Endothelial cell of umbilical vein (primary cell): ENCODE measurements around the gene PRRX1. TPM values are rescaled to one million over a fixed set of nuclear protein-coding genes. Genes with fewer than 3 reads are reported as not detected.

Experiments
- BruUV-seq: library from RNA; stranded (reverse); fragments of 400-500 nt; replicated peaks from 2 replicates; lab custom pipeline; 2021; lab: Mats Ljungman, UMichigan
- CTCF ChIA-PET: fragments of 300-600, 350-600 bp; sonication (Branson Sonifier 250); formaldehyde crosslinking; loops from one replicate; lab custom pipeline; 2021; ENCODE audit warnings: antibody characterized with exemption, inconsistent platforms; lab: Charles Lee
- POLR2A ChIA-PET: fragments of 300-600, 350-600 bp; sonication (Branson Sonifier 250); formaldehyde crosslinking; loops from one replicate; lab custom pipeline; 2021; ENCODE audit warnings: antibody characterized with exemption, inconsistent platforms; lab: Charles Lee
- DNase-seq: peaks from one replicate; pipeline ENCODE4 v3.0.0-alpha.2; 2011; ENCODE audit warnings: low read depth, low spot score
- FAIRE-seq: peaks from 2 replicates; lab custom pipeline; 2011; peaks lifted over from hg19 to GRCh38; lab: Jason Lieb, UNC
- H2AFZ ChIP-seq: 2 replicates; pipeline ENCODE4 v1.6.0; 2012; ENCODE audit warnings: low read depth, low read length, control low read depth, inconsistent platforms
- H3K27ac ChIP-seq: 2 replicates; pipeline ENCODE4 v1.5.1; 2011; ENCODE audit warnings: low read depth, mild to moderate bottlenecking, control low read depth, low read length, moderate library complexity; ENCODE audit not compliant: insufficient read depth
- H3K27me3 ChIP-seq, 2 experiments: 2 replicates each; pipeline versions ENCODE4 v1.6.0 to v1.6.1; 2011; ENCODE audit warnings: low read length in 2 of 2, mixed read lengths in 1 of 2; ENCODE audit not compliant: control insufficient read depth in 2 of 2, insufficient read depth in 2 of 2
- H3K36me3 ChIP-seq, 2 experiments: 2 replicates in 1 of 2; 3 replicates in 1 of 2; pipeline ENCODE4 v1.5.1; 2011; ENCODE audit warnings: low read length in 2 of 2, mild to moderate bottlenecking in 1 of 2, moderate library complexity in 1 of 2; ENCODE audit not compliant: control insufficient read depth in 2 of 2, insufficient read depth in 2 of 2; ENCODE audit errors: extremely low read depth in 1 of 2
- H3K4me1 ChIP-seq: 3 replicates; pipeline ENCODE4 v1.5.1; 2011; ENCODE audit warnings: mild to moderate bottlenecking, low read length; ENCODE audit not compliant: control insufficient read depth, insufficient read depth; ENCODE audit errors: extremely low read depth
- H3K4me2 ChIP-seq: 2 replicates; pipeline ENCODE4 v1.6.1; 2011; ENCODE audit warnings: low read length, control low read depth, mixed read lengths; ENCODE audit not compliant: insufficient read depth
- H3K4me3 ChIP-seq, 3 experiments: fragments of 200-600 bp in 1 of 3; sonication (generic), shearing (Covaris generic) in 1 of 3; replicated peaks in 1 of 3; 2 replicates each; pipeline ENCODE4 v1.5.1; 2011 to 2016; ENCODE audit warnings: control low read depth in 3 of 3, low read length in 3 of 3, mild to moderate bottlenecking in 2 of 3, inconsistent platforms in 1 of 3, low read depth in 1 of 3, moderate library complexity in 1 of 3; ENCODE audit not compliant: insufficient read depth in 1 of 3
- H3K79me2 ChIP-seq: 2 replicates; pipeline ENCODE4 v1.6.0; 2012; ENCODE audit warnings: low read length, inconsistent platforms; ENCODE audit not compliant: control insufficient read depth, insufficient read depth
- H3K9ac ChIP-seq: replicated peaks from 2 replicates; pipeline ENCODE3; 2011; ENCODE audit warnings: low read length, control low read depth; ENCODE audit not compliant: insufficient read depth; ENCODE audit errors: extremely low read depth
- H3K9me1 ChIP-seq: replicated peaks from 3 replicates; pipeline ENCODE4 v1.6.0; 2011; ENCODE audit warnings: mild to moderate bottlenecking, low read length; ENCODE audit not compliant: control insufficient read depth, insufficient read depth; ENCODE audit errors: extremely low read depth
- H3K9me3 ChIP-seq: replicated peaks from 2 replicates; pipeline ENCODE4 v1.5.1; 2012; ENCODE audit warnings: low read length, inconsistent platforms; ENCODE audit not compliant: control insufficient read depth, insufficient read depth
- H4K20me1 ChIP-seq: replicated peaks from 2 replicates; pipeline ENCODE3; 2011; ENCODE audit warnings: mild to moderate bottlenecking, low read length; ENCODE audit not compliant: control insufficient read depth, insufficient read depth; ENCODE audit errors: extremely low read depth
- CTCF ChIP-seq, 2 donors: IDR thresholded peaks; 1 replicate in 1 of 2; 2 replicates in 1 of 2; pipeline ENCODE4 v1.5.1; 2011; ENCODE audit warnings: low read length in 2 of 2, mild to moderate bottlenecking in 2 of 2, moderate library complexity in 2 of 2, control low read depth in 1 of 2, inconsistent platforms in 1 of 2, low read depth in 1 of 2; ENCODE audit not compliant: insufficient read depth in 1 of 2; ENCODE audit errors: extremely low read depth in 1 of 2
- EZH2 ChIP-seq: IDR thresholded peaks from 2 replicates; pipeline ENCODE4 v1.6.1; 2012; ENCODE audit warnings: borderline replicate concordance, low read depth, mild to moderate bottlenecking, moderate library complexity, low read length, inconsistent platforms; ENCODE audit not compliant: severe bottlenecking
- FOS ChIP-seq: IDR thresholded peaks from 2 replicates; pipeline ENCODE4 v1.6.1; 2011; ENCODE audit warnings: mild to moderate bottlenecking, low read length, moderate library complexity, borderline replicate concordance; ENCODE audit not compliant: insufficient read depth
- GATA2 ChIP-seq: IDR thresholded peaks from 2 replicates; pipeline ENCODE4 v1.7.0; 2011; ENCODE audit warnings: low read depth, mild to moderate bottlenecking, moderate library complexity, mixed read lengths, low read length; ENCODE audit not compliant: insufficient read length, insufficient read depth
- JUN ChIP-seq: IDR thresholded peaks from 2 replicates; pipeline ENCODE4 v1.6.1; 2011; ENCODE audit warnings: borderline replicate concordance, low read depth; ENCODE audit not compliant: insufficient read length, insufficient read depth
- MAX ChIP-seq: IDR thresholded peaks from 2 replicates; pipeline ENCODE4 v1.6.1; 2011; ENCODE audit not compliant: insufficient read depth, insufficient read length
- MYC ChIP-seq: IDR thresholded peaks from one replicate; pipeline ENCODE4 v1.6.1; 2011; ENCODE audit warnings: mild to moderate bottlenecking, low read depth, low read length
- POLR2A ChIP-seq: IDR thresholded peaks from 2 replicates; pipeline ENCODE4 v1.6.1; 2012; ENCODE audit warnings: low read depth, mild to moderate bottlenecking, control low read depth, low read length
- POLR2AphosphoS5 ChIP-seq: IDR thresholded peaks from 2 replicates; pipeline ENCODE4 v1.6.1; 2012; ENCODE audit warnings: low read depth, mild to moderate bottlenecking, control low read depth, low read length, moderate library complexity; ENCODE audit not compliant: insufficient read depth
- dilution Hi-C: fragments of 300-500 bp; cut with MboI; formaldehyde crosslinking; loops from one replicate; pipeline ENCODE4 v1.15.0; 2019; ENCODE audit warnings: low sequenced_read_pairs; ENCODE audit not compliant: extremely low pct_ligation_motif_present
- intact Hi-C: fragments of 100-400 bp; cut with micrococcal nuclease; formaldehyde crosslinking; loops from one replicate; pipeline ENCODE4 v1.10.0; 2022
- polyA plus RNA-seq, 4 experiments: library from polyadenylated mRNA; depleted of rRNA in 3 of 4; stranded (reverse) in 3 of 4; unstranded in 1 of 4; fragments of >200 nt; gene quantifications; 2 replicates each; pipeline versions ENCODE4 v1.2.1 to v1.2.3, GENCODE V29; 2011 to 2012; ENCODE audit warnings: missing spikeins in 1 of 4
- total RNA-seq: library from RNA; stranded (reverse); gene quantifications from 2 replicates; pipeline ENCODE4 v1.2.3, GENCODE V29; 2021

The PRRX1 gene
- total and polyA plus RNA-seq, 2 donors (not counting 3 experiments of a cell fraction or from before 2014, with no cell fraction given) = 0.03 TPM; not detected in 1

GRCh38 chr1:170735366-170736263 is 71.7 kb downstream of the PRRX1 start:
- intact Hi-C loops = no loop called here
- Histone ChIP-seq H2AFZ (no peak overlapping the region), H3K79me2 (no peaks in the 10 kb centered on the region), H3K27ac (no peak overlapping the region), H3K4me1 (no peaks in the 10 kb centered on the region), H3K9me1 (no peaks in the 10 kb centered on the region), H3K27me3 (no peaks in the 10 kb centered on the region), H3K4me2 (no peak overlapping the region), H4K20me1 (no peaks in the 10 kb centered on the region), H3K9ac (no peak overlapping the region), H3K9me3 (no peaks in the 10 kb centered on the region), H3K36me3 (no peaks in the 10 kb centered on the region), H3K4me3 (no peak overlapping the region)
- BruUV-seq = no TSS peak
- DNase-seq (no peak), FAIRE-seq (no peak)
- POLR2A ChIA-PET = no interaction called here
- TF ChIP-seq GATA2 (no peak), MAX (no peak), MYC (no peak), CTCF (IDR thresholded peaks at IDR 0.05; ENCODE audit: extremely low read depth in 1 of 2, insufficient read depth in 1 of 2, low read depth in 1 of 2, low read length in 2 of 2) (no peak), FOS (no peak), POLR2AphosphoS5 (no peak), JUN (no peak), POLR2A (no peak), EZH2 (no peak)
- CTCF ChIA-PET = no interaction called here
- dilution Hi-C loops = no loop called here
